NCI-H526 (cell line): Measurements from ENCODE around the gene ARL3.

Source experiments
- DNase-seq, 2 experiments: peaks; one replicate each; lab custom pipeline; 2025; lab: John Stamatoyannopoulos, UW

ARL3 gene

DNA sequence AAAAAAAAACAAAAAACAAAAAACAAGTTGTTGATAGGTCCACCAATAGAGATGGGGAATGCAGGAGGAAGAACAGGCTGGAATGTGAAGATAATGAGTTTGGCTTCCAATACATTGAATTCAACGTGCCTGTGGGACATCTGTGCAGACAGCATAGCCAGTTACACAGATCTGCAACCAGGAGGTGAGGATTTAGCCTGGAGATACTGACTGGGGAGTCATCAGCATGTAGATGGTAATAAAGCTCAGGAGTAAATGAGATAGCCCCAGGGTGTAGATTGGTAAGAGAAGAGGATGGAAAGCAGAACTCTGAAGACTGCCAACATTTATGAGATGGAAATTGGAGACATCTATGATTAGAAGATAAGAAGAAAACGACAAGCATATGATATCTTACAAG lies 74.7 kb downstream of the ARL3 start:
- DNase-seq = no peak

DNA sequence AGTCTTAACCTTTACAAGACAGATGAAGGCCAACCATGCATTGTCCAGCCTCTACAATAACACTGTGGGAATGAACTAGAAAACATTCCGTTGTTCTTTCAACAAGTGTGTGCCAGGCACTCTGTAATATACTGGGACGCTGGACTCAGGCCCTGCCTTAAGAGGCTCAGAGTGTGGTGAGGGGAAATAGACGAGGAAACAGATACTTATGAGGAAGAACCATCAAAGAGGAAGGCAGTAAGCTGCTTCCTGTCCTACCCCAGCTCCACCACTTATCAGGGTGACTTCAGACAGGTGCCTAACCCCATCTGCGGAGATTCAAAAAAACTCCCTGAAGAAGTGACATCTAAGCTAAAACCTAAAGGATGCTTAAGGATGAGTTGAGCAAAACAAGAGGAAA lies 78.8 kb downstream of the ARL3 start:
- no peak for DNase-seq

DNA sequence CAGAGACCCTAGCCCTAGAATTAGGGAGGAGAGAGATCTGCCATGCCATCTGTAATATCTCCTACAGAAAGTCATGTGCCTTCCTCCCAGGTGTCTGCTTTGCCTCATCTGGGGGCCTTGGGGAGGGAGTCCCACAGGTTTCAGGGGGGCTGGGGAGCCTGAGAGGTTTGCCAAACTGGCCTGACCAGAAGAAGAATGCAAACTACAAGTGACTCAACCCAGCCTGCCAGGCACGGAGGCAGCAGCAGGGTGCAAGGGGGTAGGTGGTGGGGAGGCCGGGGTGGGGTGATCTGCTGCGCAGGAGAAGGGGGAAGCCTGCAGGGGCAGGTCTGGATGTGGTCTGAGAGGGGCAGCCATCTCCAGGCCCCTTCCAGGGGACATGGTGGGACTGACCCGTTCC lies 79.5 kb downstream of the ARL3 start:
- no peak for DNase-seq

DNA sequence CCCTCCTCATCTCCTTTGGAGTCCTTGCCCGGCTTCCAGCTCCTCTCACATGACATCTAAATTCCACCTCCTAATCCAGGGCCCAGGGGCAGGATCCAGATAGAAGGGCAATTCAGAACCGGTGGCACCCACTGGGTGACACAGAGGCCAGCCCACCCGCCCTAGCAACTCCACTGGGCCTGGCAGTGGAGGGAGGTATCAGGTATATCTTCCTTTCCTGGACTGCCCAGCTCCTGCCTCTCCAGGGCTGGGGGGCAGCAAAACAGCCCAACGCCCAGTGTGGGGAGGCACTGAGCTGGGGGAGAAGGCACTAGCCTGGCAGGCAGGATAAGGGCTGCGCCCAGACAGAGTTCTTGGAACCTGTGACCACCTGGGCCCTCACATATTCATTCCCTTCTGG lies 80.3 kb downstream of the ARL3 start:
- no peak for DNase-seq

DNA sequence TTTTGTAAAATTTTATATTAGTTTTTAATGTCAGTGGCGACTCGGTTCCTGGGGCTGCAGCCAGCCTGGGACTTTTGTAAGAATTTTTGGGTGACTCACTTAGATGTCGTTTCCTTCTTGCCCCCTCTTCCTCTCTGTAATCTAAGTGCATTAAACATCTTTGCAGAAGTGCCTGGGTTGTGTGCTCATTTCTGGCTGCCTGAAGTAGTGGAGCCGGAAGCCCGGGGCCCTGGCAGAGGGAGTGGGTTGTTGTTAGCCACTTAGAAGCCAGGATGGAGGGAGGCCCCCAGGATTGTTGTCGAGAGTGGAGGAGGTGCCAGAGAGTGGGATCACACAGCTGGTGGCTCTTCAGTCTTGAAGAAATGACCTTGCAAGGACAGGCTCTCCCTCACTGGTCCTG lies 80.9 kb downstream of the ARL3 start:
- DNase-seq = no peak

DNA sequence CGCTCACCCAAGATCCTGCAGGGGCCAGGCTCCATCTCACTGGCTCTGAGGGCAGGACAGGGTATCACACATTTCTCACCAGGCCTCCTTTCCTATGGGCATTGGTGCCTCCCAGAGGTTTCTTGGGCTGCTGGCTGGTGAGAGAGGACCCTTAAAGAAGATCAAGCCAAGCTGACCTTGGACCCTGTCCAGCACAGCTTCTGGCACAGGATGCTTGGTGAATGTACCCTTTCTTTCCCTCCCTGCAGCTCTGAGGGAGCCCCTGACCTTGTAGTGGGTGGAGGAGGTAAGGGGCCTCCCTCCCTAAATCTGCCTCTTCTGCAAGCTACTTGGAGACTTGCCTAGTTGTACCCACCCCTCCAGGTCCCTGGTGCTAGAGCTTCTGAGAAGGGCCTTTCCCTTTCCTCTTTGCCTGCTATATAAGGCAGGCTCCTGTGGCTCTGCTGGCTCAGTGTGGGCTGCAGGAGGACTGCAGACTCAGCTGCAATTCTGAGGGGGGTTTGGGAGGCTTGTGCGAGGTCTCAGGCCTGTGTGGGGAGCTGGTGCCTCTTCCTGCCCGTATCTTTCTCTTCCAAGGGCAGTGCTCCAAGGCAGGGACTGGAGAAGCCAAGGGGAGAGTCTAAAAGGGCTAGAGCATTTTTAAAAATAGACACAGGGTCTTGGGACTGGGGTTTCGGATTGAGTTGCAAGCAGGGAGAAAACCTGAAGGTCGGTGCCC lies 81.6 kb downstream of the ARL3 start:
- DNase-seq = no peak

DNA sequence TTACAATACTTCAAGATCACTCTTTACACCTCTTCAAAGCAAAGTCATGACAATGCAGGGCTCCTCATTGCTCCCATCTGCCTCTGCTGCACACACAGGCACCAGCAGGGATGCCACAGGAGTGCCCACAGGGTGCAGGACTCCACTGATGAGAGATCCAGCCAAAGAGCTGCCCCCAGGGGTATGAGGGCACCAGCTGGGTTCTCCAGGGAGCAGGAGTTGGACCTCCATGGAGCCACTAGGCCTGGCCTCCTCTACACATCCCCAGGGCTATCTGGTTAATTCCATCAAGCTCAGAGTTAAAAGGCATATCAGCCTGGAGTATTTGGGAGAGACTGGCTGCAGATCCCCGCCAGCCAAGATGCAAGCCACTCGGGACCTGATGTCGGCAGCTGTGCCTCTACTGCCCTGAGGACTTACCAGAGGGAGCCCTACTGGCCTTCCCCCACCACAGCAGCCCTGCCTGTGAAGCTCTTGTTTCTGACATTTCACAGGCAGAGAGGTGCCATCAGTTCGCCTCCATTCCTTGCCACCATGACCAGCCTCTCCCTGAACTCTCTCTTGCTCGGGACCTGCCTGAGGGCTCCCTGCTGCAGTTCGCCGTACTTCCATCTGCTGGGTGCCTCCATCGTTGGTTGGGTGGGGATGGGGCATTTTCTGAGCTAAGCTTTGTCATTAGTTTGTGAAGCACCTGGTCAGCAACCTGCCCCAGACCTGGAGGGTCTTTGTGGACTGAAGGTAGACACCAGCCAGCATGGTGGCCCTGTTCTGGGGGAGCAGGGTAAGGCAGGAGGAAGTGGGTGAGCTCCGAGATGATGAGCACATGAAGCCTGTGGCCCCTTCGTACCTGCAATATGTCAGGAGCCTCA lies 82.4 kb downstream of the ARL3 start:
- no peak for DNase-seq

DNA sequence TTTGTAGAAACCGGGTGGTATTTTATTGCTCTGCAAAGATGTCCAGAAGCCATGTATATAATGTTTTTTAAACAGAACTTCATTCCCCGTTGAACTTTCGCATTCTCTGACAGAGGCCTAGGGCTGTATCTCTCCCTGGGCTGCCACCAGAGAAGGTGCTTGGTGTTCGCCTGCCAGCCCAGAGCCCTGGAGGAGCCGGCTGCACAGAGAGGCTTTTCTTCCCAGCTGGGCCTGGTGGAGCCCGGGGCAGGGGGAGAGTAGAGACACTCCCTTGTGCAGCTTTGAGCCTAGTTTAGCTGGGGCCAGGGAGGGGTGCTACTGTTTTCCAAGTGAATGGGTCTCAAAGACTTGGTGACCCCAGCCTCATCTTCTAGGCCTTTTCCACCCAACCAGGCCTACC lies 83.5 kb downstream of the ARL3 start:
- DNase-seq = no peak

DNA sequence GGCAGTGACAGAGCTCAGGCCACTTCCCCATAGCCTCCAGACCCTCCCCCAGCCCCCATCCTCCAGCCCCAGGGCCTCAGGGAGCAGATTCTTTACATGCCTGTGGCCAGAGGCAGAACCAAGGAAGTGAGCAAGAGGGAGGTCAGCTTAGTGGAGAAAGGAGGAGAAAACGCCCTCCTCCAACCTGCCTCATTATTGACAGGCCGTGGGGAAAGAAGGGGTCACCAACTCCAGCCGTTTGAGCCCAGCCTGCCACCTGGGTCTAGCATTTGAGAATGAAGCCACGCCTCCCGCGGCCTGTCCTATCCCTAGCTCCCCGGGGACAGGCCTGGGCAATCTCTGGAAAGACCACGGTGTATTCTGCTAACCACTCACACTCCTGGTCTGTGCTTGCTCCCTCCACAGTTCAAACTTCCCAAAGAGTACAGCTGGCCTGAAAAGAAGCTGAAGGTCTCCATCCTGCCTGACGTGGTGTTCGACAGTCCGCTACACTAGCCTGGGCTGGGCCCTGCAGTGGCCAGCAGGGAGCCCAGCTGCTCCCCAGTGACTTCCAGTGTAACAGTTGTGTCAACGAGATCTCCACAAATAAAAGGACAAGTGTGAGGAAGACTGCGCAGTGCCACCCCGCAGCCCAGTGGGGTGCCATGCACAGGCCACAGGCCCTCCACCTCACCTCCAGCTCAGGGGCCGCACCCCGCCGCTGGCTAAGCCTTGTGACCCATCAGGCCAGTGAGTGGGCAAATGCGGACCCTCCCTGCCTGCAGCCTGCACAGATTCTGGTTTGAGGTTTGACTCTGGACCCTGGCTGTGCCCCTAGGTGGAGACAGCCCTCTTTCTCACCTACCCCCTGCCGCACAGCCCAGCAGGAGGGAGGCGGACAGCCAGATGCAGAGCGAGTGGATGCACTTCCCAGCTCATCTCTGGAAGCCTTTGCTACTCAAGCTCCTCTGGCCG lies 84.3 kb downstream of the ARL3 start:
- no peak for DNase-seq

DNA sequence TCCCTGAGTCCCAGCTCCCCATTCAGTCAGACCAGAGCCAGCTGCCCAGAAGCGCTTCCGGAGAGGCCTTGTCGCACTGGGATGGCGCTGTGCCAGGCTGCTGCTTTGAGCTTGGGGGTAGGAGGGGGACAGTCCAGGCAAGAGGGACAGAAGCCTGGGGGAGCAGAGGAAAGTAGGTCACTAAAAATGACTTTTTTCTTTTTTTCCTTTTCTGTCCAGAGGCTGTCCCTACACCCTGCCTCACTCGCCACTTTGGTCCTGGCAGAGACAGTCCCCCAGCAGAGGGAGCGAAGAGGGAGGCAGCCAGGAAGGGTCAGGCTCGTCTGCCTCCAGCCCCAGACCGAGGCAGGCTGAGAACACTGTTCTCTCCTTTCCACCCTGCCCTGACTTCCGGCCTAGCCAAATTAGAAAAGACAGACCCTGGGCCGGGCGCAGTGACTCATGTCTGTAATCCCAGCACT lies 85.7 kb downstream of the ARL3 start:
- DNase-seq = no peak

DNA sequence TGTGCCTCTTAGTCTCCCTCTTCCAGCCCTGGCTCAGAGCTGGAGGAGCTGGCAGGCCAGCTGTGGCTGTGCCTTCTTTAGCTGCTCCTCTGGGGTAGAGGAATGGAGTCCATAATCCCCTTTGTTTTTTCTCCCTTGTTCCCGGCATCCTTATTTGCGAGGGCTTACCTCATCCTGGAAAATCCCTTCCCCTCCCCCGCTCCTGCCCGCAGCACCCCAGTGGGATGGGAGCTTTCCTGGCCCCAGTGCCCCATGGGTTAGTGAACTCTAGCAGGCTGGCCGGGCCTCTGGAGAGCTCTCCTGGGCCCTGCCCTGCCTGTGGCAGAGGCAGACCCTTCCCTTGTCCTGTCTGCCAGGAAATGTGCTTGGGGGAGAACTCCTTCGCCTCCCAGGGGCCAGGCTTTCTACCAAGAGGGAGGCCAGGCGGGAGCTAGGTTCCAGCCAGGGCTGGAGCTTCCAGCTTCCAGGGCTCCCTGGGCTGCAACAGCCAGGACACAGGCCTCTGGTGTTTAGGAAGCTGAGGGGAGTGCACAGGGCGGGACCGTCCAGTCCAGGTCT lies 86.4 kb downstream of the ARL3 start:
- DNase-seq = no peak

DNA sequence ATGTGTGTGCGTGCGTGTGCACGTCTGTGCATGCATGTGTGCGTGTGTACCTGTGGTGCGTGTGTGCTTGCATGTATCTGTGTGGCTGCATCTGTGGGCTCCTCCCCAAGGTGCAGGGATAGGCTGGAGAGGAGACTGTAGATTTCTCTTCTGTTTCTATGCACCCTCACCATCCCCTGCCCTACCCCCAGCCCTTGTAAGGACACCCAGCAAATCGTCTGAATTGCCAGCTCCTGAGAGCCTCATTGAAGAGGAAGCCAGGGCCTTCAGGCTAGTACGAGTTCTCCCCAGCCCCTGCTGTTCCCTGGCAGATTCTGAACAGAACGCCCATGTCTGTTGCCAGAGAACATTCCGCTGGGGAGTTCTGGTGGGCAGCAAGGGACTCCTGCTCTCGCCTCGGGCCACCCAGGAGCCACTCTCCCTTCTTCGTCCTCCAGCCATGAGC lies 86.9 kb downstream of the ARL3 start:
- no peak for DNase-seq

DNA sequence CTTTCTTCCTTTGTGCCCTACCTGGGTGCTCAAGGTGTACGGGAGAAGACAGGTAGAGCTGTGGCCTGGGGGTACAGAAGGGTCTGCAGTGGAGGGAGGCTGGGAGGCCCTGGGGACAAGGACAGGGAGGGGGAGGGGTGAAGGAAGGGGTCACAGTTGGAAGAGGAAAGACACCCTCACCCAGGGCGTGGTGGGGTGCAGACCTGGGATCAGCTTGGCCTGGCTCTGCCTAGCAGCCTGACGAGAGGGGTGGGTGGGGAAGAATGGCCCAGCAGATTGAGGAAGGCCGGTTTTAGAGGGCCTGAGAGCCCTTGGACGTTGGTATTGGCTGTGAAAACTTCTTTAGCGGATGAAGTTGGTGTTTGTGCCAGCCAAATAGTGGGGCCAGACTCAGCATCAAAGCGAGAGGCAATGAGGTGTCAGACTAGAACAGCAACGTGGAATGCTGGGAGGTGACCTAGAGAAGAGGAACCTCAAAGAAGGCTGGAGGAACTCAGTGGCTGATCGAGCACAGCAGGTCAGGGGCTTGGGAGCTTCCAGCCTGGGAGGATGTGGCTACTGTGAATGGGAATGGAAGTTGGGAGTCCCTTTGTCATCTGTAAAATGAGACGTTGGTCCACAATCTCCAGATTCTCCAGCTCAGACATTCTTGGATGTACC lies 88.0 kb downstream of the ARL3 start:
- no peak for DNase-seq

DNA sequence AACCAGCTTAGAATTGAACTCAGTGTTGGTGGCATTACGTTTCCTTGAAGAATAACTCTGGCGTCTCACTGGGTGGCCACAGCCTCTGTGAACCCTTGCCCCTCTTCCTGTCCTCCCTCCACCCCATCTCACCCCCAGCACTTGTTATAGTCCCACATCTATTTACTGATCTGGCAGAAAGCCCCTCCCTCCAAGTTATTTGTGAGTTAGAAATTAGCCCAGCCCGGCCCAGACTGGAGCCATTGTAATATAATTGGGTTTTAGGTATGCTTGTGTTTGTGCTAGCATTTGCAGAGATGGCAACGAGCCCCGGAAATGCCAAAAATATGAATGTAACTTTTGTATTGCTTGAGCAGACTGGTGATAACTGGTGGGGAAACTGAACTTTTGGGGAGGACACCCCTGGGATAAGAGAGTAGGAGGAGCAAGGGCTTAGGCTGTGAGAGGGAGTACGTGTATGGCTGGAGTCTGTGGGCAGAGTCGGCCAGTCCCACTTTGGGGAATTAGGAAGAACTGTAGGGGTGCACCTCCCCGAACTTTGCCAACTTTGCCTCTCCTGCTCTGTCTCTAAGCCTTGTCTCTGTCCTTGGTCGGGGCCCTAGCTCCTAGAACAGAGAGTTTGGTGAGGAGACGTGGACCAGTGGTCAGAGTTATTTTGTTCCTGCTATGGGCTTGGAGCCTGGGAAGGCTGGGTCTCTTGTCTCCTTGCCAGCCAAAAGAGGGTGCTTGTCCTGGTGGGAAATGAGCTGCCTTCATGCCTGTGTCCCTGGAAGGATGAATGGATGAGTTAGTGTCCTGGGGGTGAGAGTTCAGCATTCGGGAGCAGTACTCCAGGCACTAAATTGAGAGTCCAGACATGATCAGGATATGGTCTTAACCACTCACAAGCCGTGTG lies 89.2 kb downstream of the ARL3 start:
- DNase-seq = no peak

DNA sequence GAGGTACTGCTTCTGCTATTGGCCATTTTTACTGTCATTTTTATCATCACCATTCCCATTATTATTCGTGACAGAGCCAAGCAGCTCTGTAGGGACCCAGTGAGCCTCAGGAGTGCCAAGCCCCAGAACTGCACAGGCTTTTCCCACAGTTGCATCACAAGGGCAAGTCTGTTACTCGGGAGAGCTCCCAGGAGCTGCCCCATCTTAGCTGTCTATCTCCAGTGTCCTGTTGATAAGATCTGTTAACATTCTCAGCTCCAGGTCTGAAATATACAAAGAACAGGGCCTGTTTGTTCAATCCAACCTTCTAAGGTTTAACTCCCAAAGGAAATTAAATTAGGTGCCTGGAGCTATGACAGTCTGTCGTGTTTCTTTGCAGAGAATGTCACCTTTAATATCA lies 90.1 kb downstream of the ARL3 start:
- DNase-seq = no peak
